ENCODE results near the gene CACHD1.

CACHD1 gene

DNA sequence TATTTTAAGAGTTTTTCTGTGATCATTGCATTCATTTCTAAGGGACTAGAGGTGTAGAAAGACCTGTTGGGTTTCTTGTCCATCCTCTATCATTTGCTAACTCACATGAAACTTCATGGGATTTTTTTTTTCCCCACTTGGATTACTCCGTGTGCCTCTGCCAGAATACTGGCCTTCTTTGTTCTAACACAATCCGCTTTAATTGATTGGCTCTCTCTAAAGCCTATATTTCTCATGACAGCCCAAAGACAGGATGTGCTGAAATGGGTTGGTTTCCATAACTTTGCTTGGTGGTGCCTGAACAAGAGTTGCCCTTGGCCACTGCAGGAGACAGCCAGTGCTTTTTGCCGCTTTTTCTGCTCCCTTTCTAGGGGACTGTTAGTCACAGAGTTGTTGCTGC is 12.2 kb downstream of the CACHD1 start:
- H3K4me3 ChIP-seq (ENCODE audit: low read depth, low read length) = no peak overlapping the region
- ChIA-PET CTCF (no interaction called here), POLR2A (no interaction called here)
- DNase-seq (ENCODE audit: low read depth, low spot score) = no peak
- TF ChIP-seq, protein P1, sequence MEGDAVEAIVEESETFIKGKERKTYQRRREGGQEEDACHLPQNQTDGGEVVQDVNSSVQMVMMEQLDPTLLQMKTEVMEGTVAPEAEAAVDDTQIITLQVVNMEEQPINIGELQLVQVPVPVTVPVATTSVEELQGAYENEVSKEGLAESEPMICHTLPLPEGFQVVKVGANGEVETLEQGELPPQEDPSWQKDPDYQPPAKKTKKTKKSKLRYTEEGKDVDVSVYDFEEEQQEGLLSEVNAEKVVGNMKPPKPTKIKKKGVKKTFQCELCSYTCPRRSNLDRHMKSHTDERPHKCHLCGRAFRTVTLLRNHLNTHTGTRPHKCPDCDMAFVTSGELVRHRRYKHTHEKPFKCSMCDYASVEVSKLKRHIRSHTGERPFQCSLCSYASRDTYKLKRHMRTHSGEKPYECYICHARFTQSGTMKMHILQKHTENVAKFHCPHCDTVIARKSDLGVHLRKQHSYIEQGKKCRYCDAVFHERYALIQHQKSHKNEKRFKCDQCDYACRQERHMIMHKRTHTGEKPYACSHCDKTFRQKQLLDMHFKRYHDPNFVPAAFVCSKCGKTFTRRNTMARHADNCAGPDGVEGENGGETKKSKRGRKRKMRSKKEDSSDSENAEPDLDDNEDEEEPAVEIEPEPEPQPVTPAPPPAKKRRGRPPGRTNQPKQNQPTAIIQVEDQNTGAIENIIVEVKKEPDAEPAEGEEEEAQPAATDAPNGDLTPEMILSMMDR (IDR thresholded peaks at IDR 0.05; ENCODE audit: insufficient read depth, low read length, missing control alignments) = no peak

DNA sequence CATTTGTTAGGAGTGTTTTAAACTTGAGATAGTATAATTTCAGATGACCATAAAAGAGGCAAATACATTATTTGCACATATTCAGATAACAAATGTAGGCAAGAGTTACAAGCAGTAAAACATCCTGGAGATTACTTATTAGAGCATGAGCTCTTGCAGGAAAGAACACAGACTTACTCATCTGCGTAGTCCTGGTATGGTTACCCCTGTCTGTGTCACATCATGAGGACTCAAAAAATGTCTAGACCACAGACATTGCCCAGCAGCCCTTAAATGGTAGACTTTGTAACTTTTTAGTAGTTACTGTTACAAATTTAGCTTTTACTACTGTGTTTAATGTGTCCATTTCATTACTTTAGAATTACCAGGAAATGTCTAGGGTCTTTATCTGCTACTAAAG is 12.8 kb downstream of the CACHD1 start:
- CTCF ChIA-PET = no interaction called here
- no peak for DNase-seq (ENCODE audit: low read depth, low spot score)
- POLR2A ChIA-PET = interaction anchor here (0.9 kb wide), 1 partner anchor 32 kb away, joined by 4 read pairs; no protein-coding TSS in a partner anchor
- TF ChIP-seq, protein P1 (IDR thresholded peaks at IDR 0.05; ENCODE audit: insufficient read depth, low read length, missing control alignments) = no peak
- H3K4me3 ChIP-seq (ENCODE audit: low read depth, low read length) = no peak overlapping the region

DNA sequence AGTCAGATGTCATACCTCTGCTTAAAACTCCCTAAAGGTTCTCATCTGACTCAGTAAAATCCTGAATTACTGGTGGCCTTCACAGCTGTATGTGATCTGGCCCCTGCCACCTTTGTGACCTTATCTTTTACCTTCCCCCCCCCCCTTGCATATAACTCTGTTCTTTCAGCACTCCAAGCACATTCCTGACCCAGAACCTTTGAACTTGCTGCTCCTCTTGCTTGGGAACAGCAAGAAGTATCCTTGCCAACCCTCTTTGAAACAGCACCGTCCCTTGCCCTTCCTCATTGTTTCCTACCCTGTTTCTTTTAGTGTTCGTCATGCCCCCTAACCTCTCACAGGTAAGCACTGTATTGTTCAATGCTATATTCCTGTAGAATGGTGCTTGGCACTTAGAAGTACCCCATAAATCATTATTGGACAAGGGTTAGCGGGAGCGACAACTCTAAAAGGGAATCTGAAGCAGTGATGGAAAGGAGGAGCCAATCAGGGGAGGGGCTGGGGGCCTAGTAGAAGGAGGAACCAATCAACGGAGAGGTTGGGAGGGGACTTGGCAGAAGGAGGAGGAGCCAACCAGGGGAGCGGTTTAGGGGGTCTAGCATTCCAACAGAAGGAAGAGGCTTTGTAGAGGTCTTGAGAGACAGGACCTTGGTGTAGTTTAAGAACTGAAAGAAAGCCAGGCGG is 13.9 kb downstream of the CACHD1 start:
- no peak for DNase-seq (ENCODE audit: low read depth, low spot score)
- TF ChIP-seq, protein P1 (IDR thresholded peaks at IDR 0.05; ENCODE audit: insufficient read depth, low read length, missing control alignments) = no peak
- ChIA-PET CTCF (no interaction called here), POLR2A (no interaction called here)
- no peak overlapping the region for H3K4me3 ChIP-seq (ENCODE audit: low read depth, low read length)

DNA sequence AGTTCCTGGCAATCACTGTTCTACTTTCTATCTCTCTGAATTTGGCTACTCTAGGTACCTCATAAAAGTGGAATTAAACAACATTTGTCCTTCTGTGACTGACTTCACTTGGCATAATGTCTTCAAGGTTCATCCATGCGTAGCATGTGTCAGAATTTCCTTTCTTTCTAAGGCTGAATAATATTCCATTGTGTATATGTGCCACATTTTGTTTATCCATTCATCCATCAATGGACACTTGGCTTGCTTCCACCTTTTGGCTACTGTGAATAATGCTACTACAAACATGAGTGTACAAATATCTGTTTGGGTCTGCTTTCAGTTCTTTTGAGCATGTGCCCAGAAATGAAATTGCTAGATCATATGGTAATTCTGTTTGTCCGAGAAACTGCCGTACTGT is 14.7 kb downstream of the CACHD1 start:
- ChIA-PET CTCF (no interaction called here), POLR2A (no interaction called here)
- DNase-seq (ENCODE audit: low read depth, low spot score) = no peak
- TF ChIP-seq, protein P1 (IDR thresholded peaks at IDR 0.05; ENCODE audit: insufficient read depth, low read length, missing control alignments) = no peak
- no peak overlapping the region for H3K4me3 ChIP-seq (ENCODE audit: low read depth, low read length)

DNA sequence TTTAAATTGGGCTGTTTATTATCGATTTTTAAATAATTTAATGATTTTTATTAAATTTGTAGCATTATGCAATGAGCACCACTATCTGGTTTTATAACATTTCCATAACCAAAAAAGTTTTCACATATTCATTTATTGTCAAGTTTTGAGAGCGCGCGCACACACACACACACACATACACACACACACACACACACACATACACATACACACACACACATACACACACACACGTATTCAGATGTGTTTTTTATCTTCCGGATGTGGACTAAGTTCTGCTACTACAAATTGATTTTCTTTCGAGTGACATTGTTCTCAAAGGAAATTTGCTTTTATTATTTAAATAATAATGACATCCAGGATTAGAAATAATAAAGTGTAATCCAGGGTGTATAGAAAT is 16.3 kb downstream of the CACHD1 start:
- CTCF ChIA-PET = no interaction called here
- POLR2A ChIA-PET = no interaction called here

DNA sequence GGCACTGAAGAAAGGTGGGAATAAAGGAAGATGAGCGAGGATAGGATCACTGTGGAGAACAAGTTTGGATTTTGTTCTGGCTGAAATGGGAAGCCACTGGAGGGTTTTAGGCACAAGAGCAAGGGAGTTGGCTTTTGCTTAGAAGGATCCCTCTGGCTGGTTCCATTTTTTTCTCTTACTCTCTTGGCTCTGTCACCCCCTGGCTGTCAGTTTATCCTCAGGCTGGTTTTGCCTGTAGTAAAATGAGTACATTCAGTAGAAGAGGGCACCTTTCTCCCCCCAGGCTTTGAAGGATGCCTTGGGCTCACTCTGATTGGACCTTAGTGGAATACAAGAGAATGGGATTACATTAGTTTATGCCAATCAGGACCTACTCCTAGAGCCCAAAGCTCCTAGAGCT is 17.1 kb downstream of the CACHD1 start:
- H3K4me3 ChIP-seq (ENCODE audit: low read depth, low read length) = no peak overlapping the region
- no peak for DNase-seq (ENCODE audit: low read depth, low spot score)
- CTCF ChIA-PET = no interaction called here
- TF ChIP-seq, protein P1 (IDR thresholded peaks at IDR 0.05; ENCODE audit: insufficient read depth, low read length, missing control alignments) = no peak
- POLR2A ChIA-PET = no interaction called here

More for the DNA sequence above, 16.3 kb downstream of the CACHD1 start:
- no peak overlapping the region for H3K4me3 ChIP-seq (ENCODE audit: low read depth, low read length)
- DNase-seq (ENCODE audit: low read depth, low spot score) = no peak
- TF ChIP-seq, protein P1 (IDR thresholded peaks at IDR 0.05; ENCODE audit: insufficient read depth, low read length, missing control alignments) = no peak

All from AG04449 (cell line).